ENCODE measurements around the gene CHST10.

DNA sequence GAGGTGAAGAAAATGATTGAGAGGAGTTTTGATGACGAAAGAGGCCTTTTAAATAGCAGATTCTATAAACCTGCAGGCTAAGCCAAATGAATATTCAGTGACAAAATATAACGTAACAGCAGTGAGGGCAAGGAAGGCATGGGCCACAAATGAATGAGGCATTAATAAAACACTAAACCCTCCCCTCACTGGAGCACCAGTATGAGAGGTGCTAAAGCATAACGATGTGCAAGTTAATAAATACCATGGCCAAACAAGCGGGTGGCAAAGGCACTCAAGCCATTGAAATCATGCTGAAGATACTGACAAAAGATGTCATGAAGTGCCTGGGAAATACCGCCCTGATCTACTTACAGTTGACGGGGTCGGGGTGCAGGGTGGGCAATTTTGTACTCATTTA is 64.9 kb downstream of the CHST10 start:
- TF ChIP-seq, protein P1, sequence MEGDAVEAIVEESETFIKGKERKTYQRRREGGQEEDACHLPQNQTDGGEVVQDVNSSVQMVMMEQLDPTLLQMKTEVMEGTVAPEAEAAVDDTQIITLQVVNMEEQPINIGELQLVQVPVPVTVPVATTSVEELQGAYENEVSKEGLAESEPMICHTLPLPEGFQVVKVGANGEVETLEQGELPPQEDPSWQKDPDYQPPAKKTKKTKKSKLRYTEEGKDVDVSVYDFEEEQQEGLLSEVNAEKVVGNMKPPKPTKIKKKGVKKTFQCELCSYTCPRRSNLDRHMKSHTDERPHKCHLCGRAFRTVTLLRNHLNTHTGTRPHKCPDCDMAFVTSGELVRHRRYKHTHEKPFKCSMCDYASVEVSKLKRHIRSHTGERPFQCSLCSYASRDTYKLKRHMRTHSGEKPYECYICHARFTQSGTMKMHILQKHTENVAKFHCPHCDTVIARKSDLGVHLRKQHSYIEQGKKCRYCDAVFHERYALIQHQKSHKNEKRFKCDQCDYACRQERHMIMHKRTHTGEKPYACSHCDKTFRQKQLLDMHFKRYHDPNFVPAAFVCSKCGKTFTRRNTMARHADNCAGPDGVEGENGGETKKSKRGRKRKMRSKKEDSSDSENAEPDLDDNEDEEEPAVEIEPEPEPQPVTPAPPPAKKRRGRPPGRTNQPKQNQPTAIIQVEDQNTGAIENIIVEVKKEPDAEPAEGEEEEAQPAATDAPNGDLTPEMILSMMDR (IDR thresholded peaks at IDR 0.05; ENCODE audit: poor library complexity, severe bottlenecking): no peak
- TF ChIP-seq TAF1 (IDR thresholded peaks at IDR 0.05; ENCODE audit: low read depth) (no peak), EP300 (conservative IDR thresholded peaks at IDR 0.05; ENCODE audit: poor library complexity, severe bottlenecking) (no peak)

Measured in neural cell (in vitro differentiated cells).